ENCODE measurements around the gene PTMS.

GRCh38 chr12:6751767-6752166 lies 14.4 kb upstream of the PTMS start:
- TF ChIP-seq NR2C2 (CRISPR knock-in tag; IDR thresholded peaks at IDR 0.05; ENCODE audit: borderline replicate concordance), result no peak
- no peak for TF ChIP-seq TCF7 (IDR thresholded peaks at IDR 0.05; ENCODE audit: low read depth)
- no peak for TF ChIP-seq CTCF (CRISPR knock-in tag; IDR thresholded peaks at IDR 0.05)
- no peak for TF ChIP-seq ZNF205 (CRISPR knock-in tag; IDR thresholded peaks at IDR 0.05)

All from HepG2 (cell line).